ENCODE measurements around the gene IGF2BP1.

Gene IGF2BP1

GRCh38 chr17:49104511-49105074 lies 107.4 kb downstream of the IGF2BP1 start:
- no peak for DNase-seq
